Fibroblast of pulmonary artery (primary cell): ENCODE results near the gene FAF1.

Experiments used
- DNase-seq: peaks from one replicate; pipeline ENCODE4 v3.0.0-alpha.2; 2010; ENCODE audit warnings: low read depth
- H3K4me3 ChIP-seq: replicated peaks from 2 replicates; pipeline ENCODE4 v1.5.1; 2011; ENCODE audit warnings: low read depth, mild to moderate bottlenecking, control low read depth, low read length, moderate library complexity
- CTCF ChIP-seq: IDR thresholded peaks from 2 replicates; pipeline ENCODE4 v1.5.1; 2011; ENCODE audit warnings: mild to moderate bottlenecking, control low read depth, low read length, inconsistent platforms; ENCODE audit errors: missing control alignments

FAF1 gene

GRCh38 chr1:50693829-50694228 lies 266.2 kb downstream of the FAF1 start:
- DNase-seq, result no peak
- H3K4me3 ChIP-seq, result no peak overlapping the region
- no peak for TF ChIP-seq CTCF

DNA sequence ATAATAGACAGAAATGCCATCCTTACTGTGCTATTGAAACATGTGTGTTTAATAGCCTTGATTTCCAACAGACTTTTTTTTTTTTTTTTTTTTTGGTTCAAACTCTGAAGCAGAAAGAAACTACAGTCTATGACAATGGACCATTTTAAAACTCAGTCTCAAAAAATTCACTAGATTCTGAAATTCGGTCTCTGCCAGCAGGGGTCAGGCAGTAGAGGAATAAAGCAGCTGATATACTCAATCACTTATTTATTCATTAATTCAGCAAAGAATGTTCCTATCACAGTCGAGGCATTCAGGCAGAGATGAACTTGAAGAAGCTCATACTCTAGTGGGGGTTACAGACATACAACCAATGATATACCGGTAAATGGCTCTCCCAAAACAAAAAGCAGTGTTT lies 275.9 kb downstream of the FAF1 start:
- no peak overlapping the region for H3K4me3 ChIP-seq
- DNase-seq, result no peak
- peak; percentile 3 for TF ChIP-seq CTCF

DNA sequence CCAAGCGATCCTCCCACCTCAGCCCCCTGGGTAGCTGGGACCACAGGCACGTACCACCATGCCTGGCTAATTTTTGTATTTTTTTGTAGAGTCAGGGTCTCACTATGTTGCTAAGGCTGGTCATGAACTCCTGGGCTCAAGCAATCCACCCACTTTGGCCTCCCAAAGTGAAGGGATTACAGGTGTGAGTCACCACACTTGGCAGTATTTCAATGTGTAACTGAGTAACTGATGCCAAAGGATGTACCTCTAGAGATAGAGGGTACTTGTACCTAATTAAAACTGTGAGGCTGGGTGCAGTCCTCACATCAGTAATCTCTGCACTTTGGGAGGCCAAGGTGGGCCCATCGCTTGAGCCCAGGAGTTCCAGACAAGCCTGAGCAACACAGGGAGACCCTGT lies 278.1 kb downstream of the FAF1 start:
- no peak overlapping the region for H3K4me3 ChIP-seq
- no peak for DNase-seq
- no peak for TF ChIP-seq CTCF

DNA sequence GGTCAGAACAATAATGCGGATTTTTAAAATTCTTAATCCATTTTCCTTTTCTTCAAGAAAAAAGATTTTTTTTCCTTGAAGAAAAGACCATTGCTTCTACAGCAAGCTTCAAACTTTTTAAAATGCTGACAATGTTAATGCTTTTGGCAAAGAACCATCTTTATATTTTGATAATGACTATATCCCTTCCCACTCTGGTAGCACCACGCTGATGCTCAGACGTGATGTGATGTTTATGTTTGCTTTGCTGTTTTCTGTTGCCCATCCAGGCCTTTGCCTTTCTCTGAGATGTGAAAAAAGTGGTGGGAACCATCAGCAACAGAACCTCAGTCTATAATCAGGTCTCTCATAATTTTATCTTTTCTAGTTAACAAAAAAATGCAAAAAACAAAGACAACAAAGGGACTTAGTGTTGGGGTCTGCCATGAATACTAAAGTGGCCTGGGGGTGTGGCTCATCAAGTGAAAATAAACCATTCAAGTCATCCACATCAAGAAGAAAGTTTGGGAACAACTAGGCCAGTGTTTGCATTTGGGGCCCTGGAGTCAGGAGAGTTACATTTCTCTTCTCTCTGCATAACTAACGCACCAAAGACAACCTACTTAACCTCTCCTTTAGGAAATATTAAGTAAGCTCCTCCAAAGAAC lies 292.2 kb downstream of the FAF1 start:
- no peak for DNase-seq
- no peak for TF ChIP-seq CTCF
- H3K4me3 ChIP-seq, result no peak overlapping the region

DNA sequence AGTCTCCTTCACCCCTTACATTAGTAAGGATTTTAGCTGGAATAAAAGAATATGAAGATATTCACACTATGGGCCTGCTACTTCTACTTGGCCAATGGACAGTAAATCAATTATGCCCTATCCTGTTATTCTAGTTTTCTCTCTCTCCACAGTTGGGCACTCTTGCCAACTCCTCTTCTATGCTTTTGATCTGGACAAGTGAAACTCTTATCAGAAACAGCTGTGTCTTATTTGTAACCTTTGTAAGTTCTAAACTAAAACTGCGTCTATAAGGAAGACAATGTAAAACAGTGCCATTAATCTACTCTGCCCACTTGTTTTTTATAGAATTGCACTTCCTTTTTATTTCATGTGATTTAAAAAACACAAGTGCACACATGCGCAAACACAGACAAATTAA lies 292.8 kb downstream of the FAF1 start:
- no peak for DNase-seq
- H3K4me3 ChIP-seq, result no peak overlapping the region
- no peak for TF ChIP-seq CTCF

DNA sequence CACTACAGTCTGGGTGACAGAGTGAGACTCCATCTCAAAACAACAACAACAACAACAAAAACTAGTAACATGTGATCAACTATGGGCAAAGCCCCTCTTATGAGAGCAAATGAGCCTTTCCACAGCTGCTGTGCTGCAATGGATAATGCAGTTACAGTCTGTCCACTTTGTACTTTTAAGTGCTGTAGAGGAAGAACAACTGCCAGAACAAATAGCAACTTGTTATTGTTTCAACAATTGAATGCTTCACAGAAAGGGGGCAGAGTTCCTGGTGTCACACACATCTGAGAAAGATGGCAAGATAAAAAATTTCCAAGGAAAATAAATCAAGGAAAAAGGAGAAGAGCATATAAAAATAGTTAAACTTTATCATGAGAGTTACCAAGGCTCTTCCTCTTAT lies 293.2 kb downstream of the FAF1 start:
- no peak for DNase-seq
- no peak for TF ChIP-seq CTCF

GRCh38 chr1:50665413-50665812 lies 294.7 kb downstream of the FAF1 start:
- TF ChIP-seq CTCF, result no peak
- H3K4me3 ChIP-seq, result no peak overlapping the region
- no peak for DNase-seq

More for the DNA sequence above, 293.2 kb downstream of the FAF1 start:
- no peak overlapping the region for H3K4me3 ChIP-seq
